ENCODE results near the gene PDE6B.
"Not testable (repeated sequence)": the region's sequence is repeated elsewhere in the genome, so short reads cannot be mapped to it uniquely, and the experiment has no call there.

PDE6B gene

GRCh38 chr4:632196-632790 is 6.9 kb downstream of the PDE6B start:
- no peak for TF ChIP-seq CTCF (IDR thresholded peaks at IDR 0.05; ENCODE audit: low read depth, low read length)
- Histone ChIP-seq H3K4me3 (ENCODE audit: low read depth, low read length) (no peak overlapping the region), H3K27me3 (ENCODE audit: insufficient read depth, low read depth, severe bottlenecking) (no peaks in the 10 kb centered on the region), H3K9me3 (ENCODE audit: severe bottlenecking) (peaks cover 7% of the 10 kb centered on the region), H3K27ac (no peak overlapping the region), H3K36me3 (peaks cover 39% of the 10 kb centered on the region)
- DNase-seq, result no peak

- H3K27ac ChIP-seq, result no peak overlapping the region
- peaks cover 44% of the 10 kb centered on the region for H3K36me3 ChIP-seq
- no peak for DNase-seq
- H3K4me3 ChIP-seq (ENCODE audit: low read depth, low read length), result no peak overlapping the region
- no peak for TF ChIP-seq CTCF (IDR thresholded peaks at IDR 0.05; ENCODE audit: low read depth, low read length)
- peaks cover 7% of the 10 kb centered on the region for H3K9me3 ChIP-seq (ENCODE audit: severe bottlenecking)
- no peaks in the 10 kb centered on the region for H3K27me3 ChIP-seq (ENCODE audit: insufficient read depth, low read depth, severe bottlenecking)
These were observed 7.6 kb downstream of the PDE6B start for GRCh38 chr4:632926-633325.

GRCh38 chr4:633406-633805 is 8.0 kb downstream of the PDE6B start:
- no peak overlapping the region for H3K4me3 ChIP-seq (ENCODE audit: low read depth, low read length)
- peaks cover 40% of the 10 kb centered on the region for H3K36me3 ChIP-seq
- DNase-seq, result no peak
- H3K9me3 ChIP-seq (ENCODE audit: severe bottlenecking), result peaks cover 7% of the 10 kb centered on the region
- H3K27ac ChIP-seq, result no peak overlapping the region
- no peaks in the 10 kb centered on the region for H3K27me3 ChIP-seq (ENCODE audit: insufficient read depth, low read depth, severe bottlenecking)
- TF ChIP-seq CTCF (IDR thresholded peaks at IDR 0.05; ENCODE audit: low read depth, low read length), result no peak

GRCh38 chr4:633976-634598 is 8.7 kb downstream of the PDE6B start:
- Histone ChIP-seq H3K36me3 (peaks cover 34% of the 10 kb centered on the region), H3K9me3 (ENCODE audit: severe bottlenecking) (peaks cover 7% of the 10 kb centered on the region), H3K27me3 (ENCODE audit: insufficient read depth, low read depth, severe bottlenecking) (no peaks in the 10 kb centered on the region), H3K27ac (no peak overlapping the region), H3K4me3 (ENCODE audit: low read depth, low read length) (no peak overlapping the region)
- TF ChIP-seq CTCF (IDR thresholded peaks at IDR 0.05; ENCODE audit: low read depth, low read length), result 0 out of 2 replicates have a peak, but pooled peaks have one; percentile 9
- no peak for DNase-seq

- H3K4me3 ChIP-seq (ENCODE audit: low read depth, low read length), result no peak overlapping the region
- TF ChIP-seq CTCF (IDR thresholded peaks at IDR 0.05; ENCODE audit: low read depth, low read length), result no peak
- H3K27ac ChIP-seq, result no peak overlapping the region
These were observed 9.2 kb downstream of the PDE6B start for GRCh38 chr4:634599-634985.

GRCh38 chr4:635066-635835 is 9.9 kb downstream of the PDE6B start:
- H3K36me3 ChIP-seq, result peaks cover 30% of the 10 kb centered on the region
- not testable (repeated sequence) for H3K27me3 ChIP-seq (ENCODE audit: insufficient read depth, low read depth, severe bottlenecking); H3K9me3 ChIP-seq (ENCODE audit: severe bottlenecking); H3K27ac ChIP-seq; DNase-seq; H3K4me3 ChIP-seq (ENCODE audit: low read depth, low read length)

More at GRCh38 chr4:634599-634985, 9.2 kb downstream of the PDE6B start:
- Histone ChIP-seq H3K36me3 (peaks cover 30% of the 10 kb centered on the region), H3K27me3 (ENCODE audit: insufficient read depth, low read depth, severe bottlenecking) (no peaks in the 10 kb centered on the region), H3K9me3 (ENCODE audit: severe bottlenecking) (peaks cover 7% of the 10 kb centered on the region)
- DNase-seq, result no peak
